ENCODE measurements around the gene CD3G.
A peak's percentile ranks its signal among the peaks of the same experiment; 100 is the strongest.
"Not testable (repeated sequence)": the region's sequence is repeated elsewhere in the genome, so short reads cannot be mapped to it uniquely, and the experiment has no call there.

The CD3G gene

GRCh38 chr11:118343981-118344515 is at the start of gene CD3G:
TSS of gene CD3G (plus strand) at chr11:118344344. CDS start at chr11:118344424, 80 bp downstream.
- DNase-seq, result no peak

- no peak for DNase-seq
Observed at GRCh38 chr11:118295199-118295598, 48.9 kb upstream of the CD3G start.

- peak; percentile 38 for DNase-seq
Observed at GRCh38 chr11:118295815-118296454, 48.2 kb upstream of the CD3G start.

- no peak for DNase-seq
Observed at GRCh38 chr11:118301600-118302195, 42.4 kb upstream of the CD3G start.

- DNase-seq, result no peak
Observed at GRCh38 chr11:118304227-118304567, 39.9 kb upstream of the CD3G start.

- DNase-seq, result no peak
Observed at GRCh38 chr11:118304568-118305248, 39.4 kb upstream of the CD3G start, which contains the start of gene CD3E. TSS of gene CD3E (plus strand) at chr11:118304730. CDS start at chr11:118304953, 223 bp downstream.

- DNase-seq, result no peak
Observed at GRCh38 chr11:118305726-118306125, 38.4 kb upstream of the CD3G start.

- no peak for DNase-seq
Observed at GRCh38 chr11:118306556-118306955, 37.6 kb upstream of the CD3G start.

- not testable (repeated sequence) for DNase-seq
Observed at GRCh38 chr11:118308995-118309528, 35.1 kb upstream of the CD3G start.

GRCh38 chr11:118310271-118310670 is 33.9 kb upstream of the CD3G start:
- DNase-seq, result no peak

- no peak for DNase-seq
Observed at GRCh38 chr11:118310781-118311485, 33.2 kb upstream of the CD3G start.

GRCh38 chr11:118311518-118311917 is 32.6 kb upstream of the CD3G start:
- no peak for DNase-seq

- no peak for DNase-seq
Observed at GRCh38 chr11:118312328-118312727, 31.8 kb upstream of the CD3G start.

GRCh38 chr11:118313242-118313641 is 30.9 kb upstream of the CD3G start:
- DNase-seq, result peak; percentile 41

GRCh38 chr11:118314988-118315411 is 29.1 kb upstream of the CD3G start:
- DNase-seq, result no peak

GRCh38 chr11:118318124-118318523 is 26.0 kb upstream of the CD3G start:
- no peak for DNase-seq

- DNase-seq, result no peak
Observed at GRCh38 chr11:118318581-118319336, 25.4 kb upstream of the CD3G start.

GRCh38 chr11:118319337-118319707 is 24.8 kb upstream of the CD3G start:
- DNase-seq, result no peak

- no peak for DNase-seq
Observed at GRCh38 chr11:118320515-118320914, 23.6 kb upstream of the CD3G start.

- no peak for DNase-seq
Observed at GRCh38 chr11:118321386-118322082, 22.6 kb upstream of the CD3G start.

- no peak for DNase-seq
Observed at GRCh38 chr11:118322721-118323120, 21.4 kb upstream of the CD3G start.

GRCh38 chr11:118325283-118325682 is 18.9 kb upstream of the CD3G start:
- DNase-seq, result no peak

Measured in NCI-H82 (cell line).